ENCODE results near the gene ACER1. TPM values are rescaled to one million over a fixed set of nuclear protein-coding genes. Genes with fewer than 3 reads are reported as not detected.

ACER1 gene
- total and polyA plus RNA-seq, 9 donors = 0.15 to 0.37 (median 0.29) TPM; not detected in 5

- no peak for TF ChIP-seq EP300 (IDR thresholded peaks at IDR 0.05)
- no peak for TF ChIP-seq CTCF (IDR thresholded peaks at IDR 0.05)
- no peak for TF ChIP-seq POLR2A (IDR thresholded peaks at IDR 0.05)
- Histone ChIP-seq H3K27me3 (no peaks in the 10 kb centered on the region), H3K4me1 (ENCODE audit: insufficient read depth) (no peaks in the 10 kb centered on the region), H3K36me3 (no peaks in the 10 kb centered on the region), H3K4me3 (no peak overlapping the region), H3K9me3 (no peaks in the 10 kb centered on the region), H3K27ac (no peak overlapping the region)
- DNase-seq = no peak
- WGBS, 3 donors = 58 to 61% (median 60%) methylated on average over 13 to 14 of the region's 14 CpGs
- intact Hi-C loops (cut with DNase I) = no loop called here
Observed at GRCh38 chr19:6340493-6341201, 7.2 kb upstream of the ACER1 start.

- 69 to 79% (median 78%) methylated on average over 6 of the region's 6 CpGs for WGBS, 3 donors
- TF ChIP-seq CTCF (IDR thresholded peaks at IDR 0.05) (no peak), POLR2A (IDR thresholded peaks at IDR 0.05) (no peak), EP300 (IDR thresholded peaks at IDR 0.05) (no peak)
- intact Hi-C loops (cut with DNase I) = no loop called here
Observed at GRCh38 chr19:6334490-6335285, 1.3 kb upstream of the ACER1 start.

GRCh38 chr19:6326815-6327214 lies 6.6 kb downstream of the ACER1 start:
- Histone ChIP-seq H3K4me1 (ENCODE audit: insufficient read depth) (no peaks in the 10 kb centered on the region), H3K4me3 (no peak overlapping the region), H3K9me3 (no peaks in the 10 kb centered on the region), H3K27me3 (no peaks in the 10 kb centered on the region), H3K36me3 (no peaks in the 10 kb centered on the region), H3K27ac (no peak overlapping the region)
- intact Hi-C loops (cut with DNase I) = no loop called here
- TF ChIP-seq POLR2A (IDR thresholded peaks at IDR 0.05) (no peak), CTCF (IDR thresholded peaks at IDR 0.05) (no peak), EP300 (IDR thresholded peaks at IDR 0.05) (no peak)
- DNase-seq = no peak
- 81 to 85% (median 81%) methylated on average over 5 of the region's 5 CpGs for WGBS, 3 donors

More at GRCh38 chr19:6334490-6335285, 1.3 kb upstream of the ACER1 start:
- H3K27ac ChIP-seq = no peak overlapping the region
- no peaks in the 10 kb centered on the region for H3K9me3 ChIP-seq
- no peak overlapping the region for H3K4me3 ChIP-seq
- DNase-seq = no peak
- H3K4me1 ChIP-seq (ENCODE audit: insufficient read depth) = no peaks in the 10 kb centered on the region
- no peaks in the 10 kb centered on the region for H3K27me3 ChIP-seq
- H3K36me3 ChIP-seq = no peaks in the 10 kb centered on the region

- H3K4me3 ChIP-seq = no peak overlapping the region
- no peaks in the 10 kb centered on the region for H3K4me1 ChIP-seq (ENCODE audit: insufficient read depth)
- intact Hi-C loops (cut with DNase I) = no loop called here
- WGBS, 3 donors = 62 to 67% (median 63%) methylated on average over 4 of the region's 4 CpGs
- no peaks in the 10 kb centered on the region for H3K36me3 ChIP-seq
- no peak for DNase-seq
- no peak overlapping the region for H3K27ac ChIP-seq
- no peaks in the 10 kb centered on the region for H3K27me3 ChIP-seq
- H3K9me3 ChIP-seq = no peaks in the 10 kb centered on the region
- TF ChIP-seq POLR2A (IDR thresholded peaks at IDR 0.05) (no peak), EP300 (IDR thresholded peaks at IDR 0.05) (no peak), CTCF (IDR thresholded peaks at IDR 0.05) (no peak)
Observed at GRCh38 chr19:6325614-6326013, 7.8 kb downstream of the ACER1 start.

All from ovary (tissue), 9 donors.